Karpas-422 (cell line): ENCODE data around the gene ABLIM1. TPM values are rescaled to one million over a fixed set of nuclear protein-coding genes. Genes with fewer than 3 reads are reported as not detected.

Experiments used
- DNase-seq: peaks from one replicate; pipeline ENCODE4 v3.0.0-alpha.2; 2015
- H2AFZ ChIP-seq: fragments of 200-600 bp; sonication (generic); 2 replicates; pipeline ENCODE4 v1.6.1; 2014; ENCODE audit warnings: antibody characterized with exemption, low read length, mixed read lengths
- H3K27ac ChIP-seq: fragments of 200-600 bp; sonication (generic); 2 replicates; pipeline ENCODE4 v1.5.1; 2014; ENCODE audit warnings: mild to moderate bottlenecking, low read length, moderate library complexity
- H3K27me3 ChIP-seq: fragments of 200-600 bp; sonication (generic); 2 replicates; pipeline ENCODE4 v1.6.1; 2014; ENCODE audit warnings: low read length, mixed read lengths
- H3K36me3 ChIP-seq: fragments of 200-600 bp; sonication (generic); 2 replicates; pipeline ENCODE4 v1.6.1; 2014; ENCODE audit warnings: low read length, mixed read lengths; ENCODE audit not compliant: insufficient read depth
- H3K4me1 ChIP-seq: fragments of 200-600 bp; sonication (generic); 2 replicates; pipeline ENCODE4 v1.6.1; 2014; ENCODE audit warnings: mild to moderate bottlenecking, low read length, mixed read lengths
- H3K4me2 ChIP-seq: fragments of 200-600 bp; sonication (generic); 2 replicates; pipeline ENCODE4 v1.6.1; 2014; ENCODE audit warnings: low read length, low read depth, mild to moderate bottlenecking; ENCODE audit not compliant: poor library complexity, severe bottlenecking
- H3K4me3 ChIP-seq: fragments of 200-600 bp; sonication (generic); 2 replicates; pipeline ENCODE4 v1.5.1; 2014; ENCODE audit warnings: mild to moderate bottlenecking, antibody characterized with exemption, low read length, mixed read lengths
- H3K79me2 ChIP-seq: fragments of 200-600 bp; sonication (generic); 2 replicates; pipeline ENCODE4 v1.6.1; 2014; ENCODE audit warnings: mild to moderate bottlenecking, low read length, mixed read lengths
- H3K9ac ChIP-seq: fragments of 200-600 bp; sonication (generic); 2 replicates; pipeline ENCODE4 v1.6.0; 2014; ENCODE audit warnings: low read length
- H3K9me2 ChIP-seq: fragments of 200-600 bp; sonication (generic), shearing (Covaris generic); replicated peaks from 2 replicates; pipeline ENCODE4 v1.6.0; 2014; ENCODE audit warnings: mild to moderate bottlenecking, low read length, moderate library complexity; ENCODE audit not compliant: insufficient read depth
- H3K9me3 ChIP-seq: fragments of 300-700, 200-600 bp; sonication (generic); 2 replicates; pipeline ENCODE4 v1.6.1; 2014; ENCODE audit warnings: low read length, mixed read lengths
- H4K20me1 ChIP-seq: fragments of 200-600 bp; sonication (generic); 2 replicates; pipeline ENCODE4 v1.6.1; 2014; ENCODE audit warnings: mild to moderate bottlenecking, antibody characterized with exemption, low read length, low read depth; ENCODE audit not compliant: insufficient read depth
- total RNA-seq: library from RNA; depleted of rRNA; stranded (reverse); fragments of >200 nt; shearing (Covaris generic); gene quantifications from 2 replicates; pipeline ENCODE4 v1.2.3, GENCODE V29; 2014; ENCODE audit warnings: low replicate concordance

The ABLIM1 gene
- total RNA-seq, 1 experiment from 2014 or later: 131 TPM

DNA sequence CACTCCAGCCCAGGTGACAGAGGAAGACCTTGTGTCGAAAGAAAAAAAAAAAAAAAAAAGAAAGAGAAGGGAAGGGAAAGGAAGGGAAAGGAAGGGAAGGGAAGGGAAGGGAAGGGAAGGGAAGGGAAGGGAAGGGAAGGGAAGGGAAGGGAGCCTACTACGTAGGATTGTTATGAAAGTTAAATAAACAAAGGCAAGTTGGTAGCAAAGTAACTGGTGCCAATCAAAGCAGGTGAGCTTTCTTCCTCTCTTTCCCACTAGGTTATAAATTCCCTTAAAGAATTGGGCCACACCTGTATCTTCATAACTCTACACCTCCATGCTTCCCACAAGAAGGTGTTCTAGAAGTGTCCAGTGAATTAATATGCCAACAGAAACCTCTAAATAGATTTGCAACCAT is 157.4 kb downstream of the ABLIM1 start:
- H2AFZ ChIP-seq: no peak overlapping the region
- H3K79me2 ChIP-seq: peaks cover 75% of the 10 kb centered on the region
- H3K4me3 ChIP-seq: no peak overlapping the region
- H3K27me3 ChIP-seq: no peaks in the 10 kb centered on the region
- 0 out of 2 replicates have a peak, but pooled peaks cover 5% of the 10 kb centered on the region for H4K20me1 ChIP-seq
- DNase-seq: no peak
- peaks cover 19% of the 10 kb centered on the region for H3K36me3 ChIP-seq
- H3K9me2 ChIP-seq: no peaks in the 10 kb centered on the region
- H3K4me1 ChIP-seq: peaks cover 93% of the 10 kb centered on the region
- H3K27ac ChIP-seq: peak overlapping the region; percentile 99
- H3K9me3 ChIP-seq: no peaks in the 10 kb centered on the region
- no peak overlapping the region; the same call in 1 of the 2 replicates for H3K9ac ChIP-seq
- peak overlapping the region; percentile 75 for H3K4me2 ChIP-seq

DNA sequence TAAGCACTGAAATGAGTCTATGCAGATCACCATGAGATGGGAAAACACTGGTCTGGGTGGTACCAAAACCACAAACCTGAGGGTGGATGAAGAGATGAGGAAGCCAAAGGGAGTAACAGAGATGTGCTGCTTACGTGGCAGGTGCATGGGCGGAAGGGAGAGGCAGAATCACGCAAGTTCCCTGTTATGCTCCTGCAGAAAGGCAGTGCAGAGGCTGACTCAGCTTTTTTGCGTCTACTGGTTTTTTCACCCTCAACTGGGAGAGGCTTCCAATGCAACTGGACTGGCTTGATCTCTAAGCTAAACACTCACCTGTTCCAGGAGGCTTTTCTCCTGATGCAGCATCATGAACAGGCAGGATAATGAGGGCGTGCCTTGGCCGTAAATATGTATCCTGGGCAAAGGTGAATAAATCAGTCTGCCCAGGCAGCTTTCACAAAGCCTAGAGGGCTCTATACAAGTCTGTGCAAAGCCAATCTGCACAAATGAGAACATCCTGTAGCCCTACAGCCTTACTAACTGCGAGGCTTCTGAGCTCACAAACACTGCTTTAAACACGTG is 158.4 kb downstream of the ABLIM1 start:
- DNase-seq: peak; percentile 70
- peaks cover 75% of the 10 kb centered on the region for H3K79me2 ChIP-seq
- H3K9me3 ChIP-seq: no peaks in the 10 kb centered on the region
- no peaks in the 10 kb centered on the region for H3K9me2 ChIP-seq
- no peaks in the 10 kb centered on the region for H4K20me1 ChIP-seq
- H2AFZ ChIP-seq: no peak overlapping the region
- peaks cover 93% of the 10 kb centered on the region for H3K4me1 ChIP-seq
- H3K4me2 ChIP-seq: peak overlapping the region; percentile 75
- no peaks in the 10 kb centered on the region for H3K27me3 ChIP-seq
- peak overlapping the region; percentile 99 for H3K27ac ChIP-seq
- H3K36me3 ChIP-seq: peaks cover 25% of the 10 kb centered on the region
- peak overlapping the region; percentile 72 for H3K9ac ChIP-seq
- peak overlapping the region; percentile 57 for H3K4me3 ChIP-seq

DNA sequence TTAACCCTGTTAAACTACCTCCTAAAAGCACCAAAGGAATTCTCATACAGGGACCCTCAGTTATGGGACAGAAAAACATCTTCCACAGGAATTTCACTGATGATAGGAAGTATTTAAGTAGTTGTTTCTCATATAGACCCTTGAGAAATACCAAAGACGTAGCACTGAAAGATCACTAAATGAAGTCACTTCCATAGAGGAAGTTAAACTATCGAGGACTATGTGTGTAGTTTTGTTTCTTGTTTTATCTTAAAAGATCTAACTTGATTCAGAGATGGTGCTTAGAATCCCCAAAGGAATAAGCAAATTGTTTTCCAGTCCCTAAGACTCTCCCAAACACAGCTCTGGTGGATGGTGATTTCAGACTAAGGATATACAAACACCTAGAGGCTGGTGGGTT is 159.0 kb downstream of the ABLIM1 start:
- Histone ChIP-seq H3K9me2 (no peaks in the 10 kb centered on the region), H4K20me1 (no peaks in the 10 kb centered on the region), H2AFZ (no peak overlapping the region), H3K27me3 (no peaks in the 10 kb centered on the region), H3K79me2 (peaks cover 75% of the 10 kb centered on the region), H3K9me3 (no peaks in the 10 kb centered on the region), H3K4me3 (peak overlapping the region; percentile 57), H3K4me1 (peaks cover 93% of the 10 kb centered on the region), H3K27ac (peak overlapping the region; percentile 99), H3K9ac (peak overlapping the region; percentile 72), H3K4me2 (peak overlapping the region; percentile 75), H3K36me3 (peaks cover 22% of the 10 kb centered on the region)
- DNase-seq: peak; percentile 62

DNA sequence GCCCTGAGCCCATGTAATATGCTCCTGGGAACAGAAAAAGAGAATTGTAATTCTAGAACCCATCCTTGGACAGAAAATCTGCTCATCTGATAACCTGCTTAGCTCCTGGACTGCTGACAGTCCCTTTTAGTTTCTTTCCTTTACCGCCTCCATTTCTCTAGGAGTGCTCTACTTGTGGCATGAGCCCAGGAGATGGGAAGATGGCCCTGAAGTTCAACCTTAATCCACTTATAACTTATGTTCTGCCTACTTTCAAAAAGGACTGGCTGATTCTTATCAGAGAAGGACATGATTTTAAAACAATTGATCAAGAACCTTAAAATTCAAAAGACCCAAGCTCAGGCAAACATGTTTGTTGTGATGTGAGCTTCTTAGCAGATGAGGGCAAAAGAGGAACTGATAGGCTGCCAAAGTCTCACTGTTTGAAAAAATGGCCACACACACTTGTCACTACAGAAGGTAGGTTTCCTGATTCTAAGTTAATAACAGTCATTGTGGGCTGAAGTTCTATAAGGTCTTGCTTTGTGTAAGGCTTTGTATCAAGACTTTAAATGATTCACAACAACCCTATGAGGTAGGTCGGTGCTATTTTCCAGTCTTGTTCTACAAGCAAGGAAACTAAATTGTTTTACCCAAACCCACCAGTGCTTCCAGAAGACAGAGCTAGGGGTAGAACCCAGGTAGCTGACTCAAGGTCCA is 159.5 kb downstream of the ABLIM1 start:
- no peaks in the 10 kb centered on the region for H3K9me2 ChIP-seq
- peak overlapping the region; percentile 72 for H3K9ac ChIP-seq
- H4K20me1 ChIP-seq: no peaks in the 10 kb centered on the region
- H3K79me2 ChIP-seq: peaks cover 75% of the 10 kb centered on the region
- H3K27me3 ChIP-seq: no peaks in the 10 kb centered on the region
- H3K4me1 ChIP-seq: peaks cover 94% of the 10 kb centered on the region
- H2AFZ ChIP-seq: no peak overlapping the region
- H3K27ac ChIP-seq: peak overlapping the region; percentile 99
- DNase-seq: peak; percentile 79
- H3K9me3 ChIP-seq: no peaks in the 10 kb centered on the region
- peak overlapping the region; percentile 75 for H3K4me2 ChIP-seq
- peak overlapping the region; percentile 57 for H3K4me3 ChIP-seq
- H3K36me3 ChIP-seq: peaks cover 16% of the 10 kb centered on the region

DNA sequence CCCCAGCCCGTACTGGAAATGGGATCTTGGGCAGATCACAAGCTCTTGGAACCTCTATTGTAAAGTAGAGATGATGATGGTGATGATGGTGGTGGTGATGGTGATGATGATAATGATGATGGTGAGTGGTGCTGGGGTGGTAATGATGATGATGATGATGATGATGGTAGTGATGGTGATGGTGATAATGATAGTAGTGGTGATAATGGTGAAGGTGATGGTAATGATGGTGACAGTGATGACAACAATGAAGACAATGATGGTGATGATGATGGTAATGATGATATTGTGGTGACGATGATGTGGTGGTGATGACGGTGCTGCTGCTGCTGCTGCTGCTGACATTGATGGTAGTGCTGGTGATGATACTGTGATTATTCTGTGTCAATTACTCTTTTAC is 162.8 kb downstream of the ABLIM1 start:
- no peaks in the 10 kb centered on the region for H3K9me3 ChIP-seq
- no peak for DNase-seq
- peaks cover 67% of the 10 kb centered on the region for H3K79me2 ChIP-seq

DNA sequence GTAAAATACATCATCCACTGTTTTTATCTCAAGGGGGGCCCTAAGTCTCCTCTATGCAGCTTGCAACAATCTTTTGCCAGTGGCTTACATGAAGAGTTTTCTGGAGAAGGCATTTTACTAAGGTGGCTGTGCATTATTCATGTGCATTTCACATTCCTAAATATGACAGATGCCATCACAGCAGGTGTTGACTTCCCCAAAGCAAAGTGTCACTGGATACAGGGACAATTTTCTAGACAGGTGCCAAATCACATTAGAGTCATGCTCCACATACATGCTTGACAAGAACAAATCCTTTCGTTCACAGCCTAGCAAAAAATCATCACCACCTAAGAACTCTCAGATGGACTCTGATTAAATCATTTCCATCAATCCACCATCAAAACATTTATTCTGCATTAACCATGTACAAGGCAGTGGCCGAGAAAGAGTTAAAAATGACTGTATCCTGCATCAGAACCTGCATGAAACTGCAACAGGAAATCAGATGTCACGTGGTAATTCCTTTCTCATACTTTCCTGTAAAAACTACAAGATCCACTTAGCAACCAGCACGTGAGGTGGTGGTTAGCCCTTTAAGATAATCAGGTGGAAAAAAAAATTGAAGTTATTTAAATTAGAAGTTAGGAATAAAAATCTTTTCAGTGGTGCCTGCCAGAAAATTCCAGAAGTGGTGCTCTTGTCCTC is 165.6 kb downstream of the ABLIM1 start:
- no peaks in the 10 kb centered on the region for H3K27me3 ChIP-seq
- no peaks in the 10 kb centered on the region for H4K20me1 ChIP-seq
- no peak overlapping the region for H2AFZ ChIP-seq
- H3K4me2 ChIP-seq: peak overlapping the region; percentile 51
- peak overlapping the region; percentile 43 for H3K9ac ChIP-seq
- peak overlapping the region; percentile 99 for H3K27ac ChIP-seq
- no peaks in the 10 kb centered on the region for H3K9me3 ChIP-seq
- H3K36me3 ChIP-seq: peaks cover 34% of the 10 kb centered on the region
- peaks cover 73% of the 10 kb centered on the region for H3K79me2 ChIP-seq
- DNase-seq: peak; percentile 64
- H3K4me3 ChIP-seq: peak overlapping the region; percentile 15; the same call in 1 of the 2 replicates
- H3K9me2 ChIP-seq: no peaks in the 10 kb centered on the region
- peaks cover 98% of the 10 kb centered on the region for H3K4me1 ChIP-seq

More for the DNA sequence above, 162.8 kb downstream of the ABLIM1 start:
- Histone ChIP-seq H3K27ac (peak overlapping the region; percentile 99), H3K27me3 (no peaks in the 10 kb centered on the region), H3K4me2 (no peak overlapping the region), H3K9me2 (no peaks in the 10 kb centered on the region), H3K36me3 (peaks cover 16% of the 10 kb centered on the region), H2AFZ (no peak overlapping the region), H4K20me1 (no peaks in the 10 kb centered on the region), H3K4me3 (no peak overlapping the region), H3K9ac (no peak overlapping the region), H3K4me1 (peaks cover 98% of the 10 kb centered on the region)

DNA sequence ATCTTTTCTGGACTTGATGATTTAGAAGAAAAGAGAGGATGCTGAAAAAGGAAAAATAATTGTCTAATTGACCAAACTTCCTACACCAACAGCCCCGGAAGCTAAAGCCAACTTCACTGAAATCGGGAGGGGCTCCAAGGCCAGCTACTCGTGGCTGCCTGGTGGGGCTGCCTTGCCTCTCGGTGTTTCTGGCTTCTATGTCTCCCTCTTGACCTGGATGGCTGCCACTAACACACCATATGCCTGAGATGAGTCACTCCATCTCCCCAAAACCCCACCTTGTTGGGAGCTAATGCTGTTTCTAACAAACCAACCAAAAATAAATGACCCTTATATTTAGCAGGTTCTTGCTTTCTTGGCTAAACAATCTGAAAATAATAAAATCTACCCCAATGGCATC is 166.1 kb downstream of the ABLIM1 start:
- Histone ChIP-seq H3K4me3 (peak overlapping the region; percentile 15; the same call in 1 of the 2 replicates), H3K4me2 (peak overlapping the region; percentile 51), H3K4me1 (peaks cover 99% of the 10 kb centered on the region)

DNA sequence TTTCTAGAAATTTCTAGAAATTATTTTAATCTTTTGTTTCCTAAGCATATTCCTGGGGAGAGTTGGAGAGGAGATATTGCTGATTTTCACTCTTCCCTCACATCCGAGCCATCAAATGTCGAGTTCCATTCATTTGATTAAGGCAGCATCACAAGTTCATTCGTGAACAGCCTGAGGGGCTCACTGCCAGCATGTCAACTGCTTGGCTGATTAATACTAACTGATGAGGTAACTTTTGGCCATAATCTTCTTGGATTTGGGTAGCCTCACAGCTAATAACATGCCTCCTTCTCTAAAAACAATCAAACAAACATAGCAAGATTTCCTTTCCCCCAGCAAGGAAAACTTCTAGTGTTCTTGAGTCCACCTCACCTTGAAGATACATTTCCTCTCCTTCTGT is 166.7 kb downstream of the ABLIM1 start:
- Histone ChIP-seq H3K9ac (peak overlapping the region; percentile 43; the same call in 1 of the 2 replicates), H3K79me2 (peaks cover 84% of the 10 kb centered on the region), H3K9me2 (no peaks in the 10 kb centered on the region), H3K4me1 (peaks cover 94% of the 10 kb centered on the region), H3K36me3 (peaks cover 45% of the 10 kb centered on the region), H3K4me3 (0 out of 2 replicates have a peak overlapping the region, but pooled peaks have one; percentile 15), H3K27ac (peak overlapping the region; percentile 99), H4K20me1 (no peaks in the 10 kb centered on the region), H2AFZ (no peak overlapping the region), H3K27me3 (no peaks in the 10 kb centered on the region), H3K4me2 (peak overlapping the region; percentile 51), H3K9me3 (no peaks in the 10 kb centered on the region)
- no peak for DNase-seq

More for the DNA sequence above, 166.1 kb downstream of the ABLIM1 start:
- peak overlapping the region; percentile 43 for H3K9ac ChIP-seq
- H3K36me3 ChIP-seq: peaks cover 40% of the 10 kb centered on the region
- no peaks in the 10 kb centered on the region for H3K9me2 ChIP-seq
- H3K79me2 ChIP-seq: peaks cover 79% of the 10 kb centered on the region
- no peaks in the 10 kb centered on the region for H3K27me3 ChIP-seq
- no peak overlapping the region for H2AFZ ChIP-seq
- H3K27ac ChIP-seq: peak overlapping the region; percentile 99
- peak; percentile 52 for DNase-seq
- no peaks in the 10 kb centered on the region for H3K9me3 ChIP-seq
- no peaks in the 10 kb centered on the region for H4K20me1 ChIP-seq
